Activated CD8-positive, alpha-beta T cell treated with anti-CD3 and anti-CD28 coated beads, Interleukin-2, amount 10 ng/mL, durations not matched to agents 7 days and 5 days (primary cell): ENCODE results near the gene NHP2. TPM values are rescaled to one million over a fixed set of nuclear protein-coding genes. Genes with fewer than 3 reads are reported as not detected.
"Not testable (repeated sequence)": the region's sequence is repeated elsewhere in the genome, so short reads cannot be mapped to it uniquely, and the experiment has no call there.

Source experiments
- ATAC-seq: fragments of 150-1000 bp; cut with Tn5 transposase; one replicate; pipeline ENCODE4 v1.10.0; 2021; ENCODE audit warnings: moderate library complexity
- CTCF ChIA-PET: fragments of 350-600 bp; sonication (Branson Sonifier 250); formaldehyde crosslinking; loops from one replicate; lab custom pipeline; 2021; ENCODE audit warnings: antibody characterized with exemption; lab: Charles Lee
- POLR2A ChIA-PET: fragments of 350-600 bp; sonication (Branson Sonifier 250); formaldehyde crosslinking; loops from one replicate; lab custom pipeline; 2021; ENCODE audit warnings: antibody characterized with exemption; lab: Charles Lee
- DNase-seq: peaks from one replicate; pipeline ENCODE4 v3.0.0-alpha.2; 2020
- H3K27ac Mint-ChIP-seq: one replicate; pipeline ENCODE4 v1.8.0; 2021; ENCODE audit warnings: mild to moderate bottlenecking, mixed read lengths
- H3K27me3 Mint-ChIP-seq: one replicate; pipeline ENCODE4 v1.8.0; 2021; ENCODE audit warnings: low read depth, mixed read lengths
- H3K36me3 Mint-ChIP-seq: one replicate; pipeline ENCODE4 v1.8.0; 2021; ENCODE audit warnings: low read depth, mixed read lengths
- H3K4me1 Mint-ChIP-seq: one replicate; pipeline ENCODE4 v1.8.0; 2021; ENCODE audit warnings: low read depth, mixed read lengths
- H3K4me3 Mint-ChIP-seq: one replicate; pipeline ENCODE4 v1.8.0; 2021; ENCODE audit warnings: mild to moderate bottlenecking, mixed read lengths
- H3K9me3 Mint-ChIP-seq: one replicate; pipeline ENCODE4 v1.8.0; 2022; ENCODE audit warnings: mixed read lengths; ENCODE audit not compliant: insufficient read depth
- total RNA-seq, 2 experiments: library from RNA; stranded (reverse); gene quantifications; one replicate each; pipeline ENCODE4 v1.2.3, GENCODE V29; 2021

Gene NHP2
- total RNA-seq, 2 experiments from 2014 or later = 176 to 184 TPM

DNA sequence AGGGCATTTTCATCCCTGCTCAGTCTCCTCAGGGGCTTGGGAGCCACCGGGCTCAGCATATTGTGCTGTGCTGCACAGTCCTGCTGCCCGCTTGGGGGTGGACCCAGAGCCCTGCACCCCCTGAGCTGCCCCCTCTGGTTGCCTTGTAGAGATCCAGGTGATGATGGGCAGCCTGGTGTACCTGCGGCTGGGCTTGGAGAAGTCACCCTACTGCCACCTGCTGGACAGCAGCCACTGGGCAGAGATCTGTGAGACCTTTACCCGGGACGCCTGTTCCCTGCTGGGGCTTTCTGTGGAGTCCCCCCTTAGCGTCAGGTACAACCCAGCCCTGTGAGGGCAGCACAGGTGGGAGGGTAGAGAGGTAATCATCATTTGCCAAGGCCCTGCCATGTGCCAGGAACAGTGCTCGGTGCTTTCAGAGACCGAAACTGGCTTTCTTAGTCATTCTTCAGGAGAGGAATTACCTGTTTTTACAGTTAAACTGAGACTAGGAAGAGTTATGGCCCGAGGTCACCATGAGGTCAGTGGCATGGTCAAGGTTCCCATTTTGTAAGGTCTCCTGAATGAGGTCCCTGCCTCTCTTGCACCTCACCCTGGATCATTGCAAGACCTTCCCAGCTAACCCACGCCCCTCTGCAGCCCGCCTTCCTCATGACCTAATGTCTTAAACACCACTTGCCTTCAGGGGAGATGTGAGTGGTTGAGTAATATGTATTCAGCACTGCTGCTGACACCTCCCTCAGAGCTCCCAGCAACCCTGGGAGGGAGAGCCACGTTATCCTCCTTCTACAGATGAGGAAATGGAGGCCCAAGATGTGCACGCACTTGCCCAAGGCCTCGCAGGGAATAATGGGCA lies 7.5 kb downstream of the NHP2 start:
- peak; percentile 83 for DNase-seq
- H3K4me3 Mint-ChIP-seq = no peak overlapping the region
- H3K9me3 Mint-ChIP-seq = no peaks in the 10 kb centered on the region
- H3K36me3 Mint-ChIP-seq = peaks cover 27% of the 10 kb centered on the region
- H3K4me1 Mint-ChIP-seq = peaks cover 25% of the 10 kb centered on the region
- ATAC-seq = peak; percentile 89
- H3K27me3 Mint-ChIP-seq = no peaks in the 10 kb centered on the region
- CTCF ChIA-PET = interaction anchor here (0.8 to 11.4 kb wide), 11 partner anchors 7 to 70 kb away, joined by 3 to 204 read pairs (median 4); partner anchors contain the start of gene NHP2
- no peak overlapping the region for H3K27ac Mint-ChIP-seq
- POLR2A ChIA-PET = interaction anchor here (1.1 kb wide), 1 partner anchor 68 kb away, joined by 3 read pairs; no protein-coding TSS in a partner anchor

DNA sequence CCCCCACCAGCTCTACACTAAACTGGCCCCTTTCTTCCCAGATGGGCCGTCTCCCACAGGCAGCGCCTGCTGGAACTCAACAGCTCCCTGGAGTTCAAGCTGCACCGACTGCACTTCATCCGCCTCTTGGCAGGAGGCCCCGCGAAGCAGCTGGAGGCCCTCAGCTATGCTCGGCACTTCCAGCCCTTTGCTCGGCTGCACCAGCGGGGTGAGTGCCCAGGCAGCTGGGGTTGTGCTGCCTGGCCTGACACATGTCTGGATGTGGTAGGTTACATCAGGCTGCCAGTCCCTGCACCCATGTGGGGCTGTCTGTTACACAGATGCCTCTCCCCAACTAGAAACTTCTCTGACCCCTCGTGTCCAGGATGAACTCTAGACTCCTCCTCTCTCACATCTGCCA lies 9.8 kb downstream of the NHP2 start:
- peaks cover 2% of the 10 kb centered on the region for H3K4me1 Mint-ChIP-seq
- DNase-seq = no peak
- H3K9me3 Mint-ChIP-seq = no peaks in the 10 kb centered on the region
- ChIA-PET POLR2A (interaction anchor here (0.6 kb wide), 1 partner anchor 69 kb away, joined by 3 read pairs; no protein-coding TSS in a partner anchor), CTCF (interaction anchor here (1.6 to 11.4 kb wide), 3 partner anchors 9 to 68 kb away, joined by 3 to 204 read pairs (median 10); no protein-coding TSS in a partner anchor)
- no peak for ATAC-seq
- H3K4me3 Mint-ChIP-seq = no peak overlapping the region
- H3K36me3 Mint-ChIP-seq = peaks cover 17% of the 10 kb centered on the region
- no peaks in the 10 kb centered on the region for H3K27me3 Mint-ChIP-seq
- no peak overlapping the region for H3K27ac Mint-ChIP-seq

DNA sequence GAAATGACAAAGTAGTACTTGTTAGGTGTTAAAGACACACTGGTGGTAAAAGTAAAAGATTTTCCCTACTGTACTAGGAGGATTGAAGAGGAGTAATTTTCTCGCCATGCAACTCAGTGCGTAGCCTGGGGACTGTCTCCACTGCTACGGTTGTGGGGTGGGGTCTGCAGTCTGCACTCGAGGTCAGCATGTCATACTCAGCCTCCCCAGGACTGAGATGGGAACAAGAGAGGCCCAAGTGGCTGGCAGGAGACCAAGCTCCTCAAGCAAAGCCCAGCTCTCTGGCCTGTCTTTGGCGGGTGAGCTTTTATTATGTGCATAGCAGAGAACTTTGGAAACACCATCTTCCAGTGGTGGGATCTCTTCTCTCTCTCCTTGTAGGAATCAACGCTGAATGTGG lies 10.4 kb downstream of the NHP2 start:
- H3K4me3 Mint-ChIP-seq = no peak overlapping the region
- no peak overlapping the region for H3K27ac Mint-ChIP-seq
- ChIA-PET CTCF (interaction anchor here (1.6 to 11.4 kb wide), 3 partner anchors 8 to 67 kb away, joined by 3 to 204 read pairs (median 10); no protein-coding TSS in a partner anchor), POLR2A (no interaction called here)
- H3K36me3 Mint-ChIP-seq = peaks cover 13% of the 10 kb centered on the region
- no peak for DNase-seq
- H3K9me3 Mint-ChIP-seq = no peaks in the 10 kb centered on the region
- ATAC-seq = no peak
- no peaks in the 10 kb centered on the region for H3K4me1 Mint-ChIP-seq
- no peaks in the 10 kb centered on the region for H3K27me3 Mint-ChIP-seq

DNA sequence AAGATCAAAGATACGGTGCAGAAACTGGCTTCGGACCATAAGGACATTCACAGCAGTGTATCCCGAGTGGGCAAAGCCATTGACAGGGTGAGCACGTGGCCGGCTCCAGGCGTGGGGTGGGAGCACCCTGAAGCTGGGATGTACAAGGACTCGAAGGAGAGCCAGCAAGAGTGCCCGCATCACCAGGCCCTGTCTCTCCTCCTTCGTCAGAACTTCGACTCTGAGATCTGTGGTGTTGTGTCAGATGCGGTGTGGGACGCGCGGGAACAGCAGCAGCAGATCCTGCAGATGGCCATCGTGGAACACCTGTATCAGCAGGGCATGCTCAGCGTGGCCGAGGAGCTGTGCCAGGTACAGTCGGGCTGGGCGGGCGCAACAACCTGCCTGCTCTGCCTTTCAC lies 11.0 kb downstream of the NHP2 start:
- Mint-ChIP-seq H3K4me1 (no peaks in the 10 kb centered on the region), H3K27ac (no peak overlapping the region), H3K27me3 (no peaks in the 10 kb centered on the region), H3K36me3 (peaks cover 10% of the 10 kb centered on the region), H3K9me3 (no peaks in the 10 kb centered on the region), H3K4me3 (no peak overlapping the region)
- ChIA-PET POLR2A (no interaction called here), CTCF (interaction anchor here (2.4 to 11.4 kb wide), 2 partner anchors 22 to 66 kb away, joined by 10 to 204 read pairs; no protein-coding TSS in a partner anchor)
- DNase-seq = no peak
- no peak for ATAC-seq

DNA sequence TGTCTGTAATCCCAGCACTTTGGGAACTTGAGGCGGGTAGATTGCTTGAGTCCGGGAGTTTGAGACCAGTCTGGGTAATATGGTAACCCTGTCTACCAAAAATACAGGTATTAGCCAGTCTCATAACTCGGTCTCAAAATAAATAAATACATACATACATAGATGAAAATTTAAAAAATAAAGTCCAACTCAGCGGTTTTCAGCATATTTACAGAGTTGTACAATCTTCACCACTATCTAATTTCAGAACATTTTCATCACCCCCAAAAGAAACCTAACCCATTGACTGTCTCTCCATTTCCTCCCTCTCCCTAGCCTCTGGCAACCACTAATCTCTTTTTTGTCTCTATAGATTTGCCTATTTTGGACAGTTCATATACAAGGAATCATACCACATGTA lies 12.1 kb downstream of the NHP2 start:
- Mint-ChIP-seq H3K4me3 (no peak overlapping the region), H3K36me3 (peaks cover 6% of the 10 kb centered on the region), H3K27ac (no peak overlapping the region), H3K9me3 (no peaks in the 10 kb centered on the region), H3K4me1 (no peaks in the 10 kb centered on the region), H3K27me3 (no peaks in the 10 kb centered on the region)
- CTCF ChIA-PET = interaction anchor here (1.2 to 11.4 kb wide), 2 partner anchors 21 to 65 kb away, joined by 8 to 204 read pairs; no protein-coding TSS in a partner anchor
- ATAC-seq = no peak
- DNase-seq = no peak
- POLR2A ChIA-PET = no interaction called here

DNA sequence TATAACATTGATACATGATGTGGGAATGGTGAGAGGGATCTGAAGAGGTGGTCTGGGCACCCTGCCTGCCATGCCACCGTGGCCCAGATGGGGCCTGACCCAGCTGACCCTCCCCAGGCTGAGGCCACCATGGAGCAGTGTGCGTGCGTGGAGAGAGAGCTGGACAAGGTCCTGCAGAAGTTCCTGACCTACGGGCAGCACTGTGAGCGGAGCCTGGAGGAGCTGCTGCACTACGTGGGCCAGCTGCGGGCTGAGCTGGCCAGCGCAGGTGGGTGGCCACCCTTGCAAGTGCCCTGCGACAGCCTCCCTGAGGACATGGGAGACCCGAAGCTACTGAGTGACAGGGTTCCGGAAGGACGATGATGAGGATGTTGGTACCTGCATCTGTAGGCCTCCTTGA lies 15.7 kb downstream of the NHP2 start:
- DNase-seq (no peak), ATAC-seq (no peak)
- Mint-ChIP-seq H3K4me3 (no peak overlapping the region), H3K27me3 (no peaks in the 10 kb centered on the region), H3K9me3 (no peaks in the 10 kb centered on the region), H3K36me3 (peaks cover 2% of the 10 kb centered on the region), H3K4me1 (no peaks in the 10 kb centered on the region), H3K27ac (no peak overlapping the region)
- POLR2A ChIA-PET = no interaction called here
- CTCF ChIA-PET = interaction anchor here (1.6 to 4.6 kb wide), 2 partner anchors 17 to 62 kb away, joined by 9 to 34 read pairs; no protein-coding TSS in a partner anchor

DNA sequence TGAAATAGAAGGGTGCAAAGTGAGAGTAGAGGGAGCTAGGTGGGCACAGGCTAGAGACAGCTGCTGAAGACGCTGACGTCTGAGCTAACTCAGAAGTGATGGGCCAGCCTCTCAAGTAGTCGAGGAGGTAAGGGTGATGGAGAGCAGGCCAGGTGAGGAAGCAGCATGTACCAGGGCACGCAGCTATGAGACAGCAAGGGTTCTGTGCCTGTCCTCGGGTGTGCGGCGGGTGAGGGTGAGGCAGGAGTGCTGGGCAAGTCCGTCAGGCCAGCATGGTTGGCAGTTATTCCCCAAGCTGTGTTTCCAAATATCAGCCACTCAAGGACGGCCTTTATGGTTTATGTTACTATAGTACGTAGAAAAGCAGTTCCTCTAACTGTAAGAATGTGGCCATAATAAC lies 16.7 kb downstream of the NHP2 start:
- H3K27me3 Mint-ChIP-seq = no peaks in the 10 kb centered on the region
- CTCF ChIA-PET = interaction anchor here (4.6 kb wide), 1 partner anchor 61 kb away, joined by 34 read pairs; no protein-coding TSS in a partner anchor
- no peak overlapping the region for H3K27ac Mint-ChIP-seq
- H3K9me3 Mint-ChIP-seq = no peaks in the 10 kb centered on the region
- peaks cover 2% of the 10 kb centered on the region for H3K36me3 Mint-ChIP-seq
- no peaks in the 10 kb centered on the region for H3K4me1 Mint-ChIP-seq
- no peak for DNase-seq
- H3K4me3 Mint-ChIP-seq = no peak overlapping the region
- ATAC-seq = no peak
- POLR2A ChIA-PET = no interaction called here

DNA sequence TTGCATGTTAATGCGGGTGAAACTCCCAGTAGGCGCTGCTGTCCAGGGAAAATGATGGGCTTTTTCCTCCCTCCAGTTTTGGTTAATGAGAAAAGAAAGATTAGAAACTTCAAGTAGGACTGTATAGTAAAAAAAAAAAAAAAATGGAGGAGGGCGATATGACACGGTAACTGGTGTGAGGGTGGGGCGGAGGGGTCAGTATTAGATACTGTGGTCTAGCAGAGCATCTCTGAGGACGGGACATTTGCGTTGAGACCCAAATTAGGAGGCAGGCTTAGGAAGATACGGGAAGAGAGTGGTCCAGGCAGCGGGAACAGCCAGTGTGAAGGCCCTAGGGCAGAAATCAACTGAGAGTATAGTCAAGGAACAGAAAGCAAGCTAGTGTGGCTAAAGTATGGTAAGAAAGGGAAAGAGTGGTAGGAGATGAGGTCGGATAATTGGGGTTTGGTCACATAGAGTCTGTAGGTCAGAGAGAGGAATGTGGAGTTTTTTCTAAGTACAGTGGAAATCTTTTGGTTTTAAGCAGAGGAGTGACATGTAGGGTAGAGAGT lies 22.2 kb downstream of the NHP2 start:
- ATAC-seq (no peak), DNase-seq (no peak)
- POLR2A ChIA-PET = interaction anchor here (0.7 to 2.5 kb wide), 4 partner anchors 11 to 1248 kb away, joined by 3 to 12 read pairs (median 4); partner anchors contain the start of gene HNRNPAB
- no peaks in the 10 kb centered on the region for H3K9me3 Mint-ChIP-seq
- H3K4me3 Mint-ChIP-seq = peak overlapping the region; percentile 68
- peaks cover 4% of the 10 kb centered on the region for H3K36me3 Mint-ChIP-seq
- peaks cover 6% of the 10 kb centered on the region for H3K27me3 Mint-ChIP-seq
- peak overlapping the region; percentile 69 for H3K27ac Mint-ChIP-seq
- CTCF ChIA-PET = interaction anchor here (1.4 to 2.3 kb wide), 2 partner anchors 10 to 56 kb away, joined by 4 to 14 read pairs; no protein-coding TSS in a partner anchor
- H3K4me1 Mint-ChIP-seq = peaks cover 18% of the 10 kb centered on the region

DNA sequence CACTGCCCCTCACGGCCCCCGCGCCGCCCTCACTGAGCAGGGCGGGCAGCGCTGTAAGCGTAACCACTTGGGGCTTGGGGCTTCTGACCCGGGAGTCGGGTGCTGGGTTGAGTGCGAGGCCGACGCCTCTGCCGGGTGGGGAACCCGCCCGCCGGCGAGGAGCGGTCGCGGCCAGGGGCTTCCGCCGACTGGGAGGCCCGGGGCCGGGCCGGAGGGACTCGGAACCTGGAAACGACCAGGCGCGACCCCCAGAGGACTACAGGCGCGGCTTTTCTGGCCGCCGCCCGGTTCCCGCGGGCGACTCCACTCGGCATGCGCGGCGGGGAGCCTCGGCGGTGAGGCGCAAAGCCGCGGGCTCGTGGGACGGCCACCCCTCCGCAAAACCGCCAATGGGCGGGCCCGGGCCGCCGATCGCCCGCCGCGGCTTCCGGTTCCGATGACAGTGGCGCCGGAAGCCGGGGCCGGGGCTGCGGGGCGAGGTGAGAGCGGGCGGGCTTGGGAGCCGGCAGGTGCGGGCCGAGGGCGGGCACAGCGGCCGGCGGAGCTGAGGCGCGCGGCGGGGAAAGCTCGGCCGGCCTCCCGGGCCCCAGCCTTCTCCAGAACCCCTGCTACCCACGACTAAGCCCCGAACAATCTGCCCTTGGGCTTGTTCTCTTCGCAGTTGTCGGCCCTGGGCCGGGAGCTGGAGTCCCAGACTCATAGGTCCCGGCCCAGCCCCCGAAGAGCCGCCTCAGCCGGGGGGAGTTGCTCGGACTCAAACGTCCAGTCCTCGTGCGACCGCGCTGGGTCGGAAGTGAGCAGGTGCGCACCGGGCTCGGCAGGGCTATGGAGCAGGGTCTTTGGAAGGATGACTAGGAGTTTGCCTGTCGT lies 22.9 kb downstream of the NHP2 start, which contains the start of gene RMND5B:
TSS of gene RMND5B (plus strand) at position 439 of the 870 bp plus-strand sequence. CDS start 7,106 bp downstream, outside the sequence.
- ATAC-seq (peak; percentile 86), DNase-seq (peak; percentile 77)
- peak within 1 kb of the TSS; percentile 68 for H3K4me3 Mint-ChIP-seq
- peak within 1 kb of the TSS; percentile 69 for H3K27ac Mint-ChIP-seq
- ChIA-PET CTCF (interaction anchor here (1.4 to 2.3 kb wide), 2 partner anchors 9 to 56 kb away, joined by 4 to 14 read pairs; no protein-coding TSS in a partner anchor), POLR2A (interaction anchor here (0.7 to 2.5 kb wide), 3 partner anchors 10 to 74 kb away, joined by 3 to 12 read pairs (median 4); partner anchors contain the start of gene HNRNPAB)
- peaks cover 6% of the 10 kb centered on the region for H3K27me3 Mint-ChIP-seq
- no peaks in the 10 kb centered on the region for H3K9me3 Mint-ChIP-seq
- peaks cover 18% of the 10 kb centered on the region for H3K4me1 Mint-ChIP-seq
- peaks cover 4% of the 10 kb centered on the region for H3K36me3 Mint-ChIP-seq

DNA sequence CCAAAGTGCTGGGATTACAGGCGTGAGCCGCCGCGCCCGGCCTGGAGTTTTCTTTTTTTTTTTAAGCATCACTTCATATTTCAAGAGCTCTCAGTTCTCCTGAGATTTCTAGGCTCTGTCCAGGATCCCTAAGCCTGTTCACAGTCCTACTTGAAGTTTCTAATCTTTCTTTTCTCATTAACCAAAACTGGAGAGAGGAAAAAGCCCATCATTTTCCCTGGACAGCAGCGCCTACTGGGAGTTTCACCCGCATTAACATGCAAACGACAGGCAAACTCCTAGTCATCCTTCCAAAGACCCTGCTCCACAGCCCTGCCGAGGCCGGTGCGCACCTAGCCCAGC lies 23.5 kb downstream of the NHP2 start:
- not testable (repeated sequence) for H3K9me3 Mint-ChIP-seq, ATAC-seq, H3K27me3 Mint-ChIP-seq, DNase-seq, H3K27ac Mint-ChIP-seq, H3K36me3 Mint-ChIP-seq
- ChIA-PET POLR2A (interaction anchor here (2.5 kb wide), 1 partner anchor 10 kb away, joined by 12 read pairs; no protein-coding TSS in a partner anchor), CTCF (interaction anchor here (1.6 to 2.3 kb wide), 2 partner anchors 8 to 54 kb away, joined by 3 to 14 read pairs; no protein-coding TSS in a partner anchor)
- peak overlapping the region; percentile 65 for H3K4me3 Mint-ChIP-seq
- H3K4me1 Mint-ChIP-seq = peaks cover 18% of the 10 kb centered on the region
